Stimulated activated CD4-positive, alpha-beta T cell treated with anti-CD3 and anti-CD28 coated beads, Interleukin-2, amount 100 ng/mL, for 24 hours (primary cell): ENCODE measurements around the gene MED9.

Experiments used
- DNase-seq, 2 donors: peaks; one replicate each; pipeline ENCODE4 v3.0.0-alpha.2; 2020

MED9 gene

DNA sequence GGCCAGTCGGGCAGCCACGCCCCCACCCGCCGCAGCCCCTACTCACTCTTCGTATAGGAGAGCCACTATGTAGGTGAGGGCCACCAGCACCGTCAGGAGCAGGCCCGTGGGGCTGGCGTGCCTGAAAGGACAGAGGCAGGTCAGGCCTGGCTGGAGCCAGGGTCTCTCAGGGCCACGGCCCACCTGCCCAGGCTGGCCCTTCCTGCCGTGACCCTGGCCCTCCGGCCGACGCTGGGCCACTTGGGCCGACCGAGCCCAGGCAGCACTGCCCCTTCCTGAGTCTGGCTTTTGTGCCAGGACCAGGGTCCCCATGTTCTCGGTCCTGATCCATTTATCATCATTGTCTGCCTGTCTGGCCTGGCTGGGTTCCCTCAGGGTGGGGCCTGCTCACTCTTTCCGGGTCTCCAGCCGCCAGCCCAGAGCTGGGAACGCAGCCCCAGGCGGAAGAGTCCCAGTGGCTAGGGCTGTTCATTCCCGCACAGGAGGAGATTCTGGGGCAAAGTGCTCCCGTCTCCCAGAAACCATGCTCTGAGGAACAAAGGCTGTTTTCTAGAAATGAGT, 29.5 kb downstream of the MED9 start:
- no peak for DNase-seq

DNA sequence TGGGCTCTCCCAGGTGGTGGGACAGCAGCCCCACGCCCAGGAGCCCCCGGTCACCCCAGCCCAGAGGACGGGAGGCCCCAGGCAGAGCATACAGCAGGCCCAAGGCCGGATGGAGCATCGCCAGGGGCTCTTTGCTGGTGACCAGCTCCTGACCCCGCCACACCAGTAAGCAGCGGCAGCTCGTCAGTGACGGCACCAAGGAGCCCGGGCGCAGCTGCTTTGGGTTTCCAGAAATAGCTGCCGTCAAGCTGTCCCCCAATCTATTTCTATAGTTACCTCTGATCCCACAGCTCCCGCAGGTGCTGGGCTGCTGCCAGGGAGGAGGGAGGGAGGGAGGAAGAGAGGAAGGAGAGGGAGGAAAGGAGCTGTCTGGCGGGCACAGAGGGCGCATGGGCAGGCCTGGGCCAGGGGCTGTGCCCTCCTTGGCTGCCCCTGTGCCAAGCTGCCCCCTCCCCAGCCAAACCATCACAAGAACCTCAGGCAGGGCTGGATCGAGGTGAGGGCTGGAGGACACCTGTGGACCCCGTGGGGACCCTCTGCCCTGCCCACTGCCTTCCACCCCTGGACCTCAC, 30.2 kb downstream of the MED9 start:
- DNase-seq, result no peak

DNA sequence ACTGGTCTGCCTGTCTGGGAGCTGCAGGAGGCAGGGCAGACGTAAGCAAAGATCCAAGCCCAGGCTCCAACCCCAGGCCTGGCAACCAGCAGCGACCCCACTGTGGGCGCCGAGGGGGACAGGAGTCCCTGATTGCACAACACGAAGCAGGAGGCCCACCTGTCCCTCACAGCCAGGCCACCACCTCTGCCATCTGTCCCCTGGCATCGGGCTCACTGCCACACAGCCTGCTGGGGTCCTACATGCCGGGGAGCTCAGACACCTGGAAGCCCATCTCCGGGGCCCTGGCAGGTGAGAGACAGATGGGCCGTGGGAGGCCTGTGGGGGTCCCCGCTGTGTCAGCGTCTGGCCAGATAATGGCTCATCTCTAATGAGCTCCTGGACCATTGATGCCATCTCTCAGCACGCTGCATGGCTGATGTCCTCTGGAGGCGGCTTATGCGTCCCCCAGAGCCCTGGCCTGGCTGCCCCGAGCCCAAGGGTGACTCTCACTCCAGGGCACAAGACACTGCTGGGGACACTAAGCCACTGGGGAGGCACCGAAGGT, 30.7 kb downstream of the MED9 start:
- DNase-seq, result no peak

DNA sequence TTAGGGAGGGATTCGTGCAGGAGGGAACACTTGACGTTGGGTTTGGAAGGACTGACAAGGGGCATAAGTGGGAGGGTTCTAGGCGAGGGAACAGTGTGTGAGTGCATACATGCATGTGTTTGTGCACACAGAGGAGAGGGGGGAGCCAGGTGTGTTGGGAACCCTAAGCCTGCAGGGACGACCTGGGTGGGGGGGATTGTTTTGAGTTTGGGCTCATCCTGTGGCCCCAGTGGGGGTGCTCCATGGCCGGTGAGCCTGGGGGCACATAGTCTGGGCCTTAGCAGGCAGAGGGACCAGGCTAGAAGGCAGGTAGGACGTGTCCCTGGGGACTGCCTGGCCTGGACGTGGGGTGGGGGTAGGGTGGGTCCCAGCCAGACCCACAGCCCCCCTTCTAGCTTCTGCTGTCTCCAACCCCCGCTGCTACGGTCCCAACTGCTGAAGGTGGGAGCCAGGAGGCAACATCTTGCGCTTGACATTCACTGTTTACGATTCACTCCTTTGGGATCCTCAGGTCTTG, 31.3 kb downstream of the MED9 start:
- DNase-seq, result no peak

DNA sequence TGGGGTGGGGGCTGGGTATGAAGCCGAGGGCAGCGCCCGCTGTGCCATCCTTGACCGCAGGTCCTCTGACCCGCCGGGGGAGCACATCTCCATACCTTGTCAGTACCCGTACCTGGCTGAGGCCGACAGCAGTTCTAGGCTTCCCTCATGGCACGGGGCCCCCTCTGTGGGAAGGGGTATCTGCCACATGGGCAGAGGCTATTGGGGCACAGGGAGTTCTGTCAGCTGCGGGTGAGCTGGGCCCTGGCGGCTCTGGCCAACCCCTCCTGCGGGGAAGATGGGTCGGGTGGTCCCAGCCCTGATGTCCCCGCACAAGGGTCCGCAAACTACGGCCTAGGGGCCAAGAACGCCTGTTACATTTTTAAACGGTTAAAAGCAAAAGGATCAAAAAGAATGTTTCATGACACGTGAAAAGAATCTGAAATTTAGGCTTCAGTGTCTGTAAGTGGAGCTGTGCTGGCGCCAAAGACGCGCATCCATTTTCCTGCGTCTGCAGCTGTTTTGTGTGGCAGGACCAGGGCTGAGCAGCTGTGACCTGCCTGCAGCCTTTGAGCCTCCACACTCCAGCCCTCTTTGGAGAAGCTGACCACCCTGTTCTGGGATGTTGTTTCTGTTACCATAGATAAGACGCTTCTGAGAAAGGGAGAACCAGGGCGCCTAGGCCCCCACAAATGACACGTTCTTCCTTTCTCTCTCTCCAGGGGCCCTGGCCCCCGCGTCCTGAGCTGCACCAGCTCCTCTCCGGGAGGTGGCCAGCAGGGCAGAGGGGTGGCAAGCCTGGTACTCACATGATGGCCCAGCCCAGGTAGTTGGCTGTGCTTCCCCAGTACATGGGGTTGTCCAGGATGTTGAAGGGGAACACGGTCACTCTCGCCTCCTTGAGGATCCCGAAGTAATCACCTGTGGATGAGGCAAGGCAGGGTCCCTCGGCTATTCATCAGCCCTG, 32.1 kb downstream of the MED9 start:
- DNase-seq, result no peak

DNA sequence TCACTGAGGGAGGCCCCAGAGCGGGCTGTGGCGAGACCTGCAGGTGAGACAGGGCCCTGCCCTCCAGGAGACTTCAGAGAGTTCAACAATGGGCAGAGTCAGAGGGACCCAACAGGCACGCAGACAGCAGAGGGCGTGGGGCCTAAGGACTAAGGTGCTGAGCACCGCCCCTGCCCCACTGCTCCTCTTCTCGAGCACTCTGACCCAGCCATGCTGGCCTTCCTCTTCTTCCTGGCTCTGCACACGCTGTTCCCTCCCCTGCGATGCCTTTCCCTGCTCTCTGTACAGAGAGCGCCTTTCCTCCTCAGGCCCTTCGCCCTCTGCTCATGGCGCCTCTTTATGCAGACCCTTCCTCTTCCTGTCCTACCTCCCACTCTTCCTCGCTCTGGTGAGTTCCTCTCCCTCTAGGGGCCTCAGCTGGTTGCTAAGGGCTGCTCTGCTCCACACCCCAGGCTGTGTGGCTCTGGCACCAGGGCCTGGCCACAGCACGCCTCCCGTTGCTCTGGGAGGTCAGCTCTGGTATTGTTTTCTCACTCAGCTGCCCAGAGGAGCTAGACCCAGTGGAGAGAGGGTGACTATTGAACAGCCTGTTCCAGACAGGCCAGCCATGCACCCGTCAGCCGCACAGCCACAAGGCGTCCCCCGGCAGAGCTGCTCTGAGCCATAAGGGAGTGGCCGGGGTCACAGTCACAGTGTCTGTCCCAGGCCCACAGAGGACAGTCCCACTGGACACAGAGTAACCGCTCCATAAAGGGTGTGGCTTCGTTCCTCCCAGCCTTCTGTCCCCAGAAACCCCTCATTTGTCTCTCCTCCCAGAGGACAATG, 33.0 kb downstream of the MED9 start:
- DNase-seq, result no peak

DNA sequence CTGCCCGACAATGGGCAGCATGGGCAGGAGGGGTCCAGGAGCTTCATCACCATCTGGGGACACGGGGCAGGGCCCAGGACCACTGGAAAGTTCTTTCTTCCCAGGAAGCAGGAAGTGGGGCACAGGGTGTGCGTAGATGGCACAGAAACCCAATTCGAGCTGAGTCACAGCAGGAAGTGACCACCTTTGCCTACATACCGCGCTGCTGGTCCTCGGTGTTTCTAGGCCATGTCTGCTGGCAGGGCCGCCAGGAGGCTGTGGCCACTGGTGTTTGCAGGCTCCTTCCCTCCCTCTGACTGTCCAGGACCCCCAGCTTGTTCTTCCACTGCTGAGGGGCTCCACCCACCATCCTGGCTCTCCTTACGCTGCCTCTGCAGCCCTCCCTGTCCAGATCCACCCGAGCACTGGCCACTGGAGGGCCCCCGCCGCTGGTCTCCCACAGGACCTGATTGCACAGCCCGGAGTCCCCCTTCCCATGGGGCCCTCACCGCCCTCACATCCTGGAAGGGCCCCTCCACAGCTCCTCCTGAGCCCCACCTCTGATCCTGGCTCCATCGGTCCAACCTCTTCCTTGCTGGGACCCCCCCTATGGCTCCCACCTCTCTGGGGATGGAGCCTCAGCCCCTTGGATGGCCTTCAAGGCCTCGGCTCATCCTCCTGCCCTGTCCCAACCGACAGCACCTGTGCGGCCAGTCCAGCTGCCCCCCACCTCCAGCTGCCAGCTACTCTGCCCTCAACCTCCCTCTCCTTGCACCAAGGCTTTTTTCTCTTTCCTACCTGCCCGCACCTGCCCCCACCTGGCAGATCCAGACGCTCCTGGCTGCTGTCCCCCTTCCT, 33.9 kb downstream of the MED9 start:
- no peak for DNase-seq

DNA sequence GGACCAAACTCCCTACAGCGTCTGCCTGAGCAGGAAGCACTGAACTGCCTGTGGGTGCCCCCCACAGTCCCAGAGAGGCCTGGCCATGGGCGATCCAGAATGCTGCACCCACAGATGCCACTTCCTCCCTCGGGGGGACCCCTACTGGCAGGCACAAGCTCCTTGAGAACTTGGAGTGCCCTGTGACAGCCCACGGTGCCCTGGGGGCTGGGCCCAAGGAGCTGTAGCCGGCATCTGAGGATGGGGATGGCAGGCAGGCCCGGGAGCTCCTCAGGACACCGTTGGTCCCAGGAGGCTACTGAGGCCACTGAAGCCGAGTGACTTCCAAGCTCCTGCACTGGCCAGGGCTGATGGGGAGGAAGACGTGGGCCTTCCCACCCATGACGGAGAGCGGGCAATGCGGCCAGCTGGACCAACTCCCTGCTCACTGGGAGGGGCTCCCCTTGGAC, 34.5 kb downstream of the MED9 start:
- DNase-seq, result no peak

DNA sequence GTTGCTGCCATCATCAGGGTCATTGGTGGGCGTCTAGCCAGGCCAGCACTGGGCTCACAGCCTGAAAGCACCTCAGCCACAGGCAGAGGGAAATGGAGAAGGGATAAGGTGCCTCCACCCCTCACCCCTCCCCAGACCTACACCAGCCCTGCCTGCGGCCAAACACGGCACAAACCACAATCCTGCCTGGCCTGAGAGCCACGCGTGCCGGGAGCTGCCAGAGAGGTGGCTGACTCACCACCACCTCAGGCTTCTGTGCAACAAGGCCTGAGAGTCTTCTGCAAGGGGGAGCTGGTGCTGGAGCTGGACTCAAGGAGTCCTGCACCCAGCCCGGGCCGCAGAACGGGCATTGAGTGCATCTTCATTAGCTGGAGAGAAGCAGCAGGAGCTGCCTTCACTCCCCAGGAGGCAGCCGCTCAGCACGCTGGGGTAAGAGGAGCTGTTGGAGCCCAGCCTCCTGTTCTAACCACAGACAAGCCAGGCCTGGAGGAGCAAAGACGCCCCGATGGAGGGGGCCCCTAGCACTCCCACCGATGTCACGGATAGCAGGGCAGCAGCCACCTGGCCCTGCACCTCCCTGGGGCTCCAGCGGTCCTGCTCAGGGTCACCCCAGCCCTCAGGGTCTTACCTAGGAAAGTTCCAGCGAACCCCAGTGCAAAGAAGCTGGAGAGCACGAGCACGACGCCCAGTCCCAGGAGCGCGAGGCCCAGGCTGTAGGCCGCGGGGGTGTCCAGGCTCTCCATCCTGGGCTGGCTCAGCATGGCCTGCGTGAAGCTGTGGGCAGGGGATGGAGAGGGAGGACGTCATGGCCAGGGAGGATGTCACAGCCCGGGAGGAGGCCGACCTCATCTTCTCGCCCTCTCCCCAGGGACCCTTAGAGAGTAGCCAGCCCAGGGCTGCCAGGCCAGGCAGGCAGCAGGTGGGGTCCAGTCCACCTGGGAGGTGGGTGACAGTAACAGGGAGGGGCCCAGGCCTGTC, 35.4 kb downstream of the MED9 start:
- no peak for DNase-seq

DNA sequence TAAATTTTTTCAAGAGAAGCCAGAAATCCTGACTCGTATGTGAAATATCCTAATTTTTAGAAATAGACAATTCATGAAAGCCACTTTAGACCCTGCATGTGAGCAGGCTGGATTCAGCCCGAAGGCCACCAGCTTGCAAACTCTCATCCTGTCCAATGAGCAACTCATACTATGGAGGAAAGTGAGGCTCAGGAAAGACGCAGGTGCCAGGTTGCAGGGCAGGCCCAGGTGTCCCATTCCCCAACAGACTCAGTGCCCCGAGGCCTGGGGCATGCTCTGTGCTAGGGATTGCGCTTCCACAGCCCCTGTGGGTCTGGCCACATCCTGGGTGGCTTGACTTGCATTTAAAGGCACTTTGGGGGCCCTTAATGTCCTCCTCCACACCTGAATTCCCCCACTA, 36.1 kb downstream of the MED9 start:
- no peak for DNase-seq

DNA sequence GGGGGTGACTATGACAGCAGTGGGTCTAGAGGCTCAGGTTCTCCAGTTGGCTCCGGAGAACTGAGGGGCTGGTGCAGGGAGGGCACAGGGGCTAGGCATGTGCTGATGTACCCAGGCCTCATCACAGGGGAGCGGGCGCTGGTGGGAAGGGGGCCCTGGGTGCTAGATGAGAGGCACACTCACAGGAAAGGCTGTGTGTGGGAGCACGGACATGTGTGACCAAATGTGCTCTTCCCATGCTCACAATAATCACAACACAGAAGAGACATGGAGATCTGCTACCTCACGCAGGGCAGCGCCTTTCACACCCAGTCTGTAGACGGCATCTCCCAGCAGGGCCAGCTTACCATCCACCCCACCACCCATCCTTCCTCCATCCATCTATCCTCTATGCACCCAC, 36.8 kb downstream of the MED9 start:
- no peak for DNase-seq

DNA sequence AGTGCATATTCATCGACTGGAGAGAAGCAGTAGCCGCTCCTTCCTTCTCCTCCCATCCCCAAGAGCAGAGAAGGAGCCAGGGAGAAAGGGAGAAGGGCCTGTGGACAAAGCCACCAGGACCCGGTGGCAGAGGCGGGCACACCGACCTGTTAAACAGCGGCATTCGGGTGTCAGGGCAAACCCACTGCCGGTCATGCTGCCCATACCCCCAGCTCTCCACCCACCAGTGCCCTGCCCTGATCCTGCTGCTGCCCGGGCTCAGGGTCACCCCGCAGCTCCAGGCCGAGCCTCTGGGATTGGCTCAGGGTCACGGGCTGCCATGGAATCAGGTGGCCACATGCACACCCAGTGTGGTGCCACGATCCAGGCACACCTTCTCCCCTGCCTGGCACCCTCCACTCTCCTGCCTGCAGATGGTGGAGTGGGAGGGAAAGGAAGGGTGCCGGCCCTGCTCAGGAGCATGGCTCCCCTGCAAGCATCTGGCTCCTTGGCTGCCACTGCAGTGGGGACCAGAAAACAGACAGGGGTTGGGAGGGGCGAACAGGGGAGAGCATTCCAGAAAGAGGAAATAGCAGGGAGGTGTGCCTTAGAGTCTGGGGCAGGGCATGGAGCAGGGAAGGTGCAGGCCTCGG, 37.7 kb downstream of the MED9 start:
- DNase-seq, result no peak

DNA sequence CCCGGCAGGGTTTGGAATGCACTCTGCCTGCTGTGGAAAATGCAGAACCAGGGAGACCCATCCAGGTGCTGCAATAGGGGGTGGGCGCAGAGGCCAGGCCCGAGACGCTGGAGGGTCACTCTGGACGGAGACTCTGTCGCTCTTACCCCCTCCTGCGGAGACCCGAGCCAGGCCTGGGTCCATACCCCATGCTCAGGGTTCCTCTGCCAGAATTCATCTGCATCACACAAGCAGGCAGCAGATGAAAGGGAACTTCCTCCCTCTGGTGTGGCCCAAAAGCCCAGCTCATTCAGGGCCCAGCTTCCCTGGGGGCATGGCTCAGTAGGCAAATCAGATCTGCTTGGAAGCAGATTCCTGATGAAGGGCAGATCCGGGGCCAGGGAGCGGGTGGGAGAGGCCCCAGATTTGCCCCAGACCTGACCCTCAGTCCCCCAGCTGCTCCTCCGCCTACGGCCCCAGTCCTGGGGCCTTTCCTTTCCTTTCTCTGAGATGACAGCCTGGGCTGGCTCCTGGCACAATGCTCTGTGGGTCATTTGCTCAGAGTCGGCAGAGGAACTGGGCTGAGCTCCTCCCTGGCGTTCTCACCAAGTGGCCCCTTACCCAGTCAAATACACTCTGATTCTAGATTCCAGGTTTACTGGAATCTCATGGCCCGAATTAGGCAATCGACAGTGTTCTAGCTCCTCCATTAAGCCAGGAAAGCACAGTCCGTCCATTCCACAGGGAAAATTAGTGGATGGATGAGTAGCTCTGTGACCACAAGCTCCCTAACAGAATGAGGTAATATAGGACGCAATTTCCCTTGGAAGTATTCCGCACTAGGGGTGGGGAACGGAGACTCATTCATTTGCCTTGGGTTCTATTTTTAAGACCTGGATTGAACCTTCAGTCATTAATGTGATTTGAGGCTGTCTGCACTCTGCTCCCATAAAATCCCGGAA, 38.5 kb downstream of the MED9 start:
- no peak for DNase-seq

DNA sequence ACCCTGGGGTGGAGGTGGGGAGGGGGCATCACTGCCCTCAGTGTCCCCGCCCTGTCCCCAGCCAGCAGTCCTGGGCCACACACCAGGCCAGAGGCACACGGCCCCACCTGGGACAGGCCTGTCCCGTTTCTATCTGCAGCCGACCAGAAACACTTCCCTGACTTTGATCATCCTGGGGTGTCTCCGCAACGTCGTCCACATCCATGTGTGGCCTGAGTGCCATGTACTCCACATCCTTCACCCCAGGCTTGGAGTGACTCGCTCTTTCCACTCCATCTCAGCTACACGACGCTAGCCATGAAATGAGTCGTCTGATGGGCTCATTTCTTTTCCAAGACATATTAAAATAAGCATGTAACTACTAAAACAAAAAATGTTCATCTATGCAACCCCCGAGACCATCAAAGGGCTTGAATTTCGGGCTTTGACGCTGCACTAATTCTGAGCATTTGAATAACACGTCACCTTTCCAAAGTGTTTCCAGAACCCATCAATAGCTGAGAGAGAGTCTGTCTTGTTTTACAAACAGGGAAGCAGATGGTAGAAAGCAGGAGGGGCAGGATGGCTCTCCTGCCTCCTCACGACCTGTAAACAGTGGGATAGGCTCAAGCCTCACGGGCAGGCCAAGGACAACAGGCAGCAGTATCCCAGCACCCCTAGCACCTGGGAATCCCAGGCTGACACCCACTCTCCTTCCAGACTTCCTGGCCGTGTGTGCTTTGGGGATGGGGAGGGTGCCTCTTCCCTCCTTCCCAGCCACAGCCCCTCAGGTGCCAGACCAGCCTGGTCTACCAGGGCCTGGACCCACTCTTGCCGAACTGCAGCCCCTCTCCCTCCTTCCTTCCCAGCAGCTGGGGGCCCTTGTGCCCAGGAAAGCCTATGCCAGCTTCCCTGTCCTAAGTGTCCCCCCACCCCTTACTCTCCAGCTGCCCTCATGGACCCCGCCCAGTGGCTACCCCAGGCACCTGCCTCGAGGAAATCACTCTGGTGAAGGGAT, 39.4 kb downstream of the MED9 start:
- DNase-seq, result no peak

DNA sequence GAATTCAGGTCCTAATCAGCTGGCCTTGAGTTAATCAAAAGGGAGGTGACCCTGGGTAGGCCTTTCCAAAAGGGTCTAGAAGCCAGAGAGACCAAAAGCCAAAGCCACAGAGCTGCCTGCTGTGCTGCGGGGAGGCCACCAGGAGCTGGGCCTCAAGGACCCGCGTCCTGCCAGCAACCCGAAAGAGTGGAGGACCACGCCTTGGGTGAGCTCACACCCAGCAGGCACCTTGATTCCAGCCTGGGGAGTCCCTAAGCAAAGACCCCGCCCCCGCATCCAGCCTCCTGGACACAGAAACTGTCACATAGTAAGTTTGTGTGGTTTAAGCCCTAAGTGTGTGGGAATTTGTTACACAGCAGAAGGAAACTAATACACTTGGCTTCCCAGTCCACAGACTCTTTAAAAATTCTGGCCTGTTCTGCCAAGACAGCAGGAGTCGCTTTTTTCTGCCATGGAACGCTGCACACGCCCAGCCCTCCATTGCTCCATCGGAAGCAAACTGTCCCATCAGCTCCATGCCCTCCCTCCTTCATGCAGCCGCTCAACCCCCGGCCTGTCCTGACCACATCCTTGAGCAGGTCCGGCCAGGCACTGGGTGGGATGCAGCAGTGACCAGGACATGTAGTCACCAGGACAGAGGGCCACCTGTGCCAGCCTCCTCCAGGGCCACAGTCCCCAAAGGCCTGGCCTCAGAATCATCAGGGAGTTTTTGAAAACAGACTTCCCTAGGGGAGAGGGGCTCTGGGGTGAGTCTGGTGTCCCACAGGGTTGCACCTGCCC, 40.3 kb downstream of the MED9 start:
- DNase-seq, result no peak

DNA sequence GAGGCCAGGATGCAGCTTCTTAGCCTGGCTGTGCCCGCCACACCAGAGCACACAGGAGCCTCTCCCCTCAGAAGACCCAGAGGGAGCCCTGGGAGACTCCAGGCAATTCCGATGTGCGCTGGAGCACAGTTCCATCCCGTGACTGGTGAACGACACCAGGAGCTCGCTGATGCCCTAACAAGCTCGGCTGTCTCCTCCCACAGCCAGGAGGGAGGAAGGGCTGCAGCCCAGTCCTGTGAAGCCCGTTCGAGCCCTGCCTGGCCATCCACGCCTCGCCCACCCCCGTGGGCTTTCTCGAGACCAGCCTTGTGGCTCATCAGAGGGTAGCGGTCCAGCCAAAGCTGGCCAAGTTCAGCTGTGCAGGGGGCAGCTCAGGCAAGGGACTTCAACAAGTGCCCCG, 41.2 kb downstream of the MED9 start:
- no peak for DNase-seq

DNA sequence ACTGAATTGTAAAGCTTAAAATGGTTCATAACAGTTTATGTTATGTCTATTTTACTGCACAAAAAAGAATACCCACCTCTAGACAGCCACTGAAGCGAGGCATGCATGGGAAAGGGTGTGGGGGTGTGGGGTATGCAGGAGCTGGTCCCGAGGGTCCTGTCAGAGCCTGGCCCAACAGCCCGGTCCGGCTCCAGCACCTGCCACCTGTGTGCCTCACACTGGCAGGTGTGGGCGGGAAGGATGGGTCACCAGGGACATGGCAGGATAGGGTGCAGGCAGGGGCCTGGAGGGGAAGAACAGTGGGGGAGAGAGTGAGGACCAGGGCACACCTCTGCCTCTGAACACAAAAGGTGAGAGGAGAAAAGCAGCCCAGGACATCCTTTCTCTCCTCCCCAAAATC, 42.2 kb downstream of the MED9 start:
- DNase-seq, result no peak
